HG03175 (cell line): ENCODE data around the gene DDX18.
"Not testable (repeated sequence)": the region's sequence is repeated elsewhere in the genome, so short reads cannot be mapped to it uniquely, and the experiment has no call there.

Experiments used
- ATAC-seq: cut with Tn5 transposase; IDR thresholded peaks from one replicate; pipeline ENCODE4 v1.9.1; 2021; ENCODE audit warnings: mild to moderate bottlenecking, moderate library complexity; ENCODE audit not compliant: unreplicated experiment

DDX18 gene

DNA sequence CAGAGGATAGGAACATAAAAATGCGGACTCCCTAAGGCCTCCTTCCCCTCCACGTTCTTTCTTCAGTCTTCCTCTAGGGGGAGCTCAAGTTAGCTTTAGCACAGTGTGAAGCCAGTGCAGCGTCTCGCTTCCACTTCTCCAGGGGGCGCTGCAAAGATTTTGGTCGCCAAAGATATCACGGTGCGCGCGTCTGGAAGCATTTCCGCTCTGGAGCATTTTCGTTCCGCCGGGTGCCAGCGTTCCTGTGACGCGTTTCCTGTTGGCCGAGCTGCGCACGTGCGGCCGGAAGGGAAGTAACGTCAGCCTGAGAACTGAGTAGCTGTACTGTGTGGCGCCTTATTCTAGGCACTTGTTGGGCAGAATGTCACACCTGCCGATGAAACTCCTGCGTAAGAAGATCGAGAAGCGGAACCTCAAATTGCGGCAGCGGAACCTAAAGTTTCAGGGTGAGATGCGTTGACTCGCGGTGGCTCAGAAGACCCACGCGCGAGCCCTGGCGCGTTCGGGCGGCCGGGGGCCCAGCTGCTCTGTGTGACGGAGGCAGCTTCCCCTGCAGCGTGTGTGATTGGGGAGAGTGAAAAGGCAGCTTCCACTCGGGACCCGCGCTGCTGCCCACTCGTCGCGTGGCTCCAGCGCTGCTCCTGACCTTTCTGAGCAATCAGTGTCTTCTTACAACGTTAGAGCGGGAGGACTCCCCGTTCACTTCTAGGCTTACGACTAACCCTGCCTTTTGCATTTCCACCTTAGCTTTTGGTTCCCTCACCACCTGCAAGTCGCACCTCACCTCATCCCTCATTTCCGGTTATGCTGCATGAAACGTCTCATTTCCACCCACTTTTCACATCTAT lies at the start of gene DDX18:
Gene DDX18 (plus strand): TSS at position 275 of the 848 bp plus-strand sequence. CDS start 87 bp downstream, at position 362.
- peak; percentile 97 for ATAC-seq

DNA sequence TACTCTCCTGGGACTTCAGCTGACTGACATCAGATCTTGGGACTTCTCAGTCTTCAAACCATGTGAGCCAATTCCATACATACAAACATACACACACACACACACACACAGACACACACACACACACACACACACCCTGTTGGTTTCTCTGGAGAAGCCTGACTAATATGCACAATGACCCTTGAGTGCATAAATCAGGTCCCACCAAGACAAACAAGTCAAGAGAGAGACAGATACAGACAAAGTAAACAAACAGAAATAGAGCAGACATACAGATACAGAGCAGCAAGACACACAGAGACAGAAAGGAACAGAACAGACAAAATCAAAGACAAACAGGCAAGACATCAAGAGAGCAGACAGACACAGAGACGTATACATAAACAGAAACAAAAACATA lies 43.8 kb upstream of the DDX18 start:
- ATAC-seq: no peak

DNA sequence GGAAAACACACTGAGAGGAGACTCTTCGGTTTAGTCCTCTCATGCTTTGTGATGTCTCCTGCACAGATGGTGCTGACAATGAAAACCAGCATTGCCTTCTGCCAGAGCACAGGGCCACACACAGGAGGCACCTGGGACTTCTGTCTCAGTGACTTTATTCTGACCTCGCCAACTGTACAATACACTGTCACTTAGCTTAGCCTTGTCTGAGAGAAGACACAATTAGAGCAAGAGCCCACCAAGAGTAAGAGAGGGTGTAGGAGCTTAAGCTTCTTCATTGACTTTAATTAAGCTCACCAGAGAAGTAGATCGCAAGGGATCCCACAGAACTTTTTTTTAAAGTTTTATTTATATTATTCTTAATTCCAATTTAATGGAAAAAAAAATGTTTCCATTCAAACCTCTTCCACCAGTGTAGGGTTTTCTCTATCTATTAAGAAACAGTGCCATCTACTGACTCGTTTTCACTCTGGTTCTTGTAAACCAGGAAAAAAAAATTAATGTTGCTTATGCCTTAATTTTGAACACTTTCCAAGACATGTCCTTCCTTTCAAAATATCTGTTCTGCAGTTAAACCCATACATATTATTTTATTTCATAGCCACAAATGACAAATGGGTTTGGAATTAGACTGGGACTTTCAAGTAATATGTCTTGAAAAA lies 42.4 kb upstream of the DDX18 start:
- no peak for ATAC-seq

DNA sequence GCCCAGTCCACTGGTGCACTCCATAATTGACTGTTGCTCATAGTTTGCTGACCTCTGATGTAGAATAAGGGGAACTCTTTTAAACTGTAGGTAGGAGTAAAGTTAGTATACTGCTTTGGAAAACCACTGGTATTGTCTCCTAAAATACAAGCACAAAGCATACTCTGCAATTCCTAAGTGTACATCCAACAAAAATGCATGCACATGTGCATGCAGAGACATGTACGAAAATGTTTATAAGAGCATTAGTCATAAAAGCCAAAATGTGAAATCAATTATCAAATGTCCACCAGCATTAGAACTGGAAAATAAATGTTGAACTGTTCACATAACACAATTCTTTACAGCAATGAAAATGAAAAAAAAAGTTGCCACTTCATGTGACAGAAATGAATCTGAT lies 39.8 kb upstream of the DDX18 start:
- no peak for ATAC-seq

DNA sequence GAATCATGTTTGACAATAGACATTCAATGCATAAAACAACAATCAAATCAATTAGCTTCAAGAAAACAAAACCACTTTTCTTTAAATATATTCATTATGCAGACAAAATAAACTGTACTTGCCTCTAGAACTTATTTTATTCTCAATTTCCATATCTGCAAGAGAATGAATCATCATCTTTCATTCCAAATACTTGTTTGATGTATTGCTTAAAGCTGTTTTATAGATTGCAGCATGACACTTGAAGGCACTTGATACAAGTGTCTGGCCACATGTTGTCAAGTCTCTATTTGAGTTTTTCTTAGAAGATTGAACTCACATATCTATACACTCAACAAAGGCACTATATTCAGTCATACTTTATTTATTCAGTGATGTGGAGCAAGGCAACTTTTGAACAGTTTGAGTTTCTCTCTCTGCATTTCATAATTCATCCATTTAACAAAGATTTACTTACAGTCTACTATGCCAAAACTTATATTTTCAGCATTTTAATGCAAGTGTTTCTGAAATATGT lies 38.7 kb upstream of the DDX18 start:
- ATAC-seq: no peak

DNA sequence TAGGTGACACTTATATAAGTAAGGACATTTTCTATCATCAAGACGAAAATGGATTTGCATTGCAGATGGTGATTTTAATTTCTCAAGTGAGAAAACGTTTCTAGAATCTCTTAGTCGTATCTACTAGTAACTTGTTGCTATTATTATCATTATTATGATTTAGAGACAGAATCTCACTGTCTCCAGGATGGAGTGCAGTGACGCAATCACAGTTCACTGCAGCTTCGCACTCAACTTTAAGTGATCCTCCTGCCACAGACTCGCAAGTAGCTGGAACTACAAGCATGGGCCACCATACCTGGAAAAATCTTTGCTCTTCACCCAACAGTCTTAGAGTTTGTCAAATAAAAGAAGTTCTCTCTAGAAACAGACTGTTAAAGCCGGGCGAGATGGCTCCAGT lies 37.6 kb upstream of the DDX18 start:
- no peak for ATAC-seq

DNA sequence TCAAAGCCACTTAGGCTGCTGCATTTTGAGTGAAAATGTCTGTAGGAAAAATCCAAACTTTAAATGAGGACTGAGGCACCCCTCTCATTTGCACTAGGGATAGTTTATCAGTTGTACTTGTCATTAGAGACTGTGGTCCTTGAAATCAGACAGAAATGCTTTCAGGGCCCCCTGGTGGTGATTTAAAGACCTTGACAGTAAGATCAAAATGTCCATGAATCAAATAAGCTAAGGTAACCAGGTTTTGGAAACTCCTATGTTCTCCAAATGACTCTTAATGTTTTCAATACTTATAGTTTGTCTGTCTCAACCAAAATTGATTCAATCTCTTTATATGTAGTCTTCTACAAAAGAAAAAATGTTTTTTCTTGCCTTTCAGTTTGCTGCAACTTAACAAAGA lies 28.8 kb upstream of the DDX18 start:
- peak; percentile 74 for ATAC-seq

DNA sequence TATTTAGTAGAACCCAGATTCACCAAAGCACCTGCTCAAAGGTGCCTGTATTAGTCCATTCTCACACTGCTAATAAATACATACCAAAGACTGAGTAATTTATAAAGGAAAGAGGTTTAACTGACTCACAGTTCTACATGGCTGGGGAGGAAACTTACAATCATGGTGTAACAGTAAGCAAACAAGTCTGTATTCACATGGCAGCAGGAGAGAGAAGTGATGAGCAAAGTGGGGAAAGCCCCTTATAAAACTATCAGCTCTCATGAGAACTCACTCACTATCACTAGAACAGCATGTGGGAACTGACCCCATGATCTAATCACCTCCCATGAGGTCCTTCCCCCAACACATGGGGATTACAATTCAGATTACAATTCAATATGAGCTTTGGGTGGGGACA lies 28.0 kb upstream of the DDX18 start:
- no peak for ATAC-seq

DNA sequence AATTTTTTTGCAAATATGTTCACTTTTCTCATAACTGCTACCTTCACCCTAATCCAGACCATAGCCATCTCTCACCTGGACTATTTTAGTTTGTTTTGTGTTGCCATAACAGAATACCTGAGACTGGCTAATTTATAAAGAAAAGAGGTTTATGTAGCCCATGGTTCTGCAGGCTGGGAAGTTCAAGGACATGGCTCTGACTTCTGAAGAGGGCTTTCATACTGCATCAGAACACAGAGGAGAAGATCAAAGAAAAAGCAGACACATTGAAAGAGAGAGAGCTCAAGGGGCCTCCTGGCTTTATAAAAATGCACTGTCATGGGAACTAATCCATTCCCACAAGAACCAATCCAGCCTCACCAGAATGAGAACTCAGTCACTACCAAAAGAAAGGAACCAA lies 25.0 kb upstream of the DDX18 start:
- no peak for ATAC-seq

DNA sequence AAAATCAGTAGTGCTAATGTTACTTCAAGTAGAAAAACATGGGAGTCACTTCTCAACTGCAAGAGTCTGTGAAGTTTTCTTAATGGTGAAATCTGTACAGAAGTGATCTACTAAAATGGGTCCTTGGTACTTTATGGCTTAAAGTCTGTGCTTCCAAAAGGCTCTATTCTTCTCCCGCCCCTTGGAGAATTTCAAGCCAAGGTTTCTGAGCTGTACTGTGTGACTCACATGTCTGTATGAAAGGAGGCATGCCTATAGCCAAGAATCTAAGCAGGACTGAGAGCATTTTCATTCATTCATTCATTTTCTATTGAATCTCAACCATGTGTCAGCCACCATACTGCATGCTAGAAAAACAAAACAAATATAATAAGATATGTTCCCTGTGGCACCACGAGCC lies 19.8 kb upstream of the DDX18 start:
- no peak for ATAC-seq

DNA sequence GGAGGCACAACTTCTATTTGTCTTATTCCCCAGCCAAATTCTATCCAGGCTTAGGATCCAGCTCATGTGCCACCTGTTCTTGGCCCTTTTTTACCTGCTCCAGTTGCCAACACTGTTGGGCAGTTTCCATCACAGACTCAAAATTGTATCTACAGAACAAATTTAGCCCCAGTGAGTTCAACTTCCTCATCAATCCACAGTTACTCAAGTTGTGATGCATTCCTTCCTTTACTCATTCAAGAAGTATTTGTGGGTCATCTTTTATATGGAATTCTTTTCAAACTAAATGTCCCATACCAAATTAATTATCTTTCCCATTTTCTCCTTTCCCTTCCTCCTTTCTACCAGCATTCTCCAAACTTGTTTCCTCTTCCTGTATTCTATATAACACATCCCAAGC lies 12.7 kb upstream of the DDX18 start:
- ATAC-seq: no peak

DNA sequence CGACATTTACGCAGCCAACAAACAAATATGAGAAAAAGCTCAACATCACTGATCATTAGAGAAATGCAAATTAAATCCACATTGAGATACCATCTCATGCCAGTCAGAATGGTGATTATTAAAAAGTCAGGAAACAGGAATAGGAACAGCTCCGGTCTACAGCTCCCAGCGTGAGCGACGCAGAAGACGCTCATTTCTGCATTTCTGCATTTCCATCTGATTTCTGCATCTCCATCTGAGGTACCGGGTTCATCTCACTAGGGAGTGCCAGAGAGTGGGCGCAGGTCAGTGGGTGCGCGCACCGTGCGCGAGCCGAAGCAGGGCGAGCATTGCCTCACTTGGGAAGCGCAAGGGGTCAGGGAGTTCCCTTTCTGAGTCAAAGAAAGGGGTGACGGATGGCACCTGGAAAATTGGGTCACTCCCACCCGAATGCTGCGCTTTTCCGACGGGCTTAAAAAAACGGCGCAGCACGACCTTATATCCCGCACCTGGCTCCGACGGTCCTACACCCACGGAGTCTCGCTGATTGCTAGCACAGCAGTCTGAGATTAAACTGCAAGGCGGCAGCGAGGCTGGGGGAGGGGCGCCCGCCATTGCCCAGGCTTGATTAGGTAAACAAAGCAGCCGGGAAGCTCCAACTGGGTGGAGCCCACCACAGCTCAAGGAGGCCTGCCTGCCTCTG lies 10.7 kb upstream of the DDX18 start:
- ATAC-seq: not testable (repeated sequence)

DNA sequence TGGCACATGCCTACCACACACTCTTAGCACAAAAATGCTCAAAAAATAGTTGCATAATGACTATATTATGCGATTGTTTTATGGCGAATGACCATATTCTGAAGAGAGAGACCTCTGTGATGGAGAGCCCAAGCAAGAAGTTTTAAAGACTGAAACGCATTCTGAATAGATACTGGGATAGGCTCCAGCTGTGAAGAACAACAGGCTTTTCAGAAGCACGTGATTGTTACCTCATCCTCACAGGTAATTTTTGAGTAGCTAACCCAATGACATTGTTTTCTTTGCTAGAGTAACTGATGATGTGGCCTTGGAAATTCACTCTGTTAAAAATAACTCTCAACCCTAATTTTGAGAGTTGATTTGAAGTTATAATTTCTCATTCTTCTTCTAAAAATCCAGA lies 2.0 kb upstream of the DDX18 start:
- no peak for ATAC-seq

DNA sequence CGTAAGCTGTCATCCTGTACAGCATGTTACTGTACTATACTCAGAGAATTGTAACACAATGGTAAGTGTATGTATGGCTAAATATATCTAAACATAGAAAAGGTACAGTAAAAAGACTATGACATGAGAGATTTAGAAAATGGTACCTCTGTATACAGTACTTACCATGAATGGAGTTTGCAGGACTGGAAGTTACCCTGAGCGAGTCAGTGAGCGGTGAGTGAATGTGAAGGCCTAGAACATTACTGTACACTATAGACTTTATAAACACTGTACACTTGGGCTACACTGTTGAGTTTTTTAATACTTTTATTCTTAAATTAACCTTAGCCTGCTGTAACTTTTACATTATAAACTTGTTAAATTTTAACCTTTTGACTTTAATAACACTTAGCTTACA lies 1.5 kb downstream of the DDX18 start:
- no peak for ATAC-seq

DNA sequence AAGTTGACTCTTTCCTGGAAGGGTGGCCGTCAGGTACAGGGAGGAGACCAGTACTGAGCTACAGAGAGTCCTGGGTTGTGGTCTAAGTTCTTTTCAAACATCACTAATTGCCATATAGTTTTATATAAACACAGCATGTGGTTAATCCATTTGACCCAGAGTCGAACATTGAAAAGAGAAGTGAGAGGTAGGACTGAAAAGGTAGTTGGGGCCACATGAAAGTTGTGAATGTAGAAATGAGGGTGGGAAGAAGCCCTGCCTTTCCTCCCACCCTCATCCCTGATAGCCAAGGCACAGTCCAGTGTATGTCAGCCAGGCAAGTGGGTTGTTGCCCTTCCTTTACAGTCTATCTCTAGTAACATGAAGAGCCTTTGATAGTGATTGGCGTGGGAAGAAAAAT lies 4.4 kb downstream of the DDX18 start:
- ATAC-seq: no peak

DNA sequence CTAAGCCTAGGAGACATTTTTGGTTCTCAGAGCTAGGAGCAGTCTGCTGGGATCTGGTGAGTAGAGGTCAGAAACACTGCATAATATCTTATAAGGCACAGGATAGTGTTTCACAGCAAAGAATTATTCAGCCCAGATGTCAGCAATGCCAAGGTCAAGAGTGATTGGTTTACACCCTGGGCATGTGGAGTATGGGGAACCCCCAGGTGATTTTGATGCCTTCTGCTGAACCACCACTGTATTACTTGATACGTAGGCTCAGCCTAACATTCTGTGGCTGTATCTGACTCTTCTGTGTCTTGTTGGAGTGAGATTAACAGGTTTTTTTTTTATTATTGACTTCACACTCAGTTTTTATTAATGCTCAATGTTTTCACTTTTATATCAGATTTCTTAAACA lies 6.0 kb downstream of the DDX18 start:
- no peak for ATAC-seq

DNA sequence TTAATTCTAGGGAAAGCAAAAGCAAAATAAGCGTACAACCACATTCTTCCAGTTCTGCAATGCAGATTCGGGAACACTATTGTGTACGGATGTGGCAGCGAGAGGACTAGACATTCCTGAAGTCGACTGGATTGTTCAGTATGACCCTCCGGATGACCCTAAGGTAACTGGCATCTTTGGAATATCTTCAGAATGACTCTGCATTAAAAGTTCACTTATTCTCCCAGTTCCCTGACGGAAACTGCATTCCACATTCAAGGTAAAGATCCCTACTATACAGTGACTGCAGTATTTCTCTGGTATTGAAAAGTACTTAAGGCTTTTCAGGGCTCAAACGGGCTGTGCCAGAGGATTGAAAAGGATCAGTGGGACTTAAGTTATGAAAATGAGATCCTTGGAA lies 10.9 kb downstream of the DDX18 start:
- ATAC-seq: no peak

DNA sequence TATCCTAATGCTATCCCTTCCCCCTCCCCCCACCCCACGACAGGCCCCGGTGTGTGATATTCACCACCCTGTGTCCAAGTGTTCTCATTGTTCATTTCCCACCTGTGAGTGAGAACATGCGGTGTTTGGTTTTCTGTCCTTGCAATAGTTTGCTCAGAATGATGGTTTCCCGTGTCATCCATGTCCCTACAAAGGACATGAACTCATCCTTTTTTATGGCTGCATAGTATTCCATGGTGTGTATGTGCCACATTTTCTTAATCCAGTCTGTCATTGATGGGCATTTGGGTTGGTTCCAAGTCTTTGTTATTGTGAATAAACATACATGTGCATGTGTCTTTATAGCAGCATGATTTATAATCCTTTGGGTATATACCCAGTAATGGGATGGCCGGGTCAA lies 13.0 kb downstream of the DDX18 start:
- ATAC-seq: not testable (repeated sequence)

DNA sequence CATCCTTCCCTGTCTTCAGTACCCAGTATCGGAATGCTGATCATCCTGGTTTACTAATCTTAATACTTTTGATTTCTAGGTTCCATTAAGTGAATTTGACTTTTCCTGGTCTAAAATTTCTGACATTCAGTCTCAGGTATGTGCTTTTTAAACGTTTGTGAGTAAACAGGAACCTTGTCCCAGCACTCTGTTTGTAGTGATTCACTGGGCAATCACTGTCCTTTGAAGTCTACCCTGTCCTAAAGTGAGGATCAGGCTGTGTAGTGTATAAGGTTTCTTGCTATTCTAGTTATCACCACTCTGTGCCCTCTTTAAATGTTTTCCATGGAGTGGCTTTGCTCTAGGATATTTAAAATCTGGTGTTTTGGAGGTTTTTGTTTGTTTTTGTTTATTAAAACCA lies 14.4 kb downstream of the DDX18 start:
- ATAC-seq: no peak

DNA sequence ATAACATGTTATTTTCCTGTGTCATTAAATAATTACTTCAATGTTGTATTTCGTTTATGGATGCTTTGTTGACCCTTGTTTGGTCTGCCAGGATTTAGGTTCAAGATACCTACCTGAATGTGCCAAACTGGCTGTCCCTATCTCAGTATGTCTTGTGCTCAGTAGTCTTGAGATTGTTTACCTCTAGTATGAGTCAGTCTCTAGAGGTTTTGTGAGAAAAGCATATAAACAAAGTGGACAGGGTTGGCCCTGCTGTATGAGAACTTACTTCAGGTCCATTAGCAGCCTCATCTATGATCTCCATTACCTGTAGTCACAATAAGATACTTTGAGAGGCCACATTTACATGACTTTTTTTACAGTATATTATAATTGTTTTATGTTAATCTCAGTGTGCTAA lies 17.8 kb downstream of the DDX18 start:
- ATAC-seq: no peak

DNA sequence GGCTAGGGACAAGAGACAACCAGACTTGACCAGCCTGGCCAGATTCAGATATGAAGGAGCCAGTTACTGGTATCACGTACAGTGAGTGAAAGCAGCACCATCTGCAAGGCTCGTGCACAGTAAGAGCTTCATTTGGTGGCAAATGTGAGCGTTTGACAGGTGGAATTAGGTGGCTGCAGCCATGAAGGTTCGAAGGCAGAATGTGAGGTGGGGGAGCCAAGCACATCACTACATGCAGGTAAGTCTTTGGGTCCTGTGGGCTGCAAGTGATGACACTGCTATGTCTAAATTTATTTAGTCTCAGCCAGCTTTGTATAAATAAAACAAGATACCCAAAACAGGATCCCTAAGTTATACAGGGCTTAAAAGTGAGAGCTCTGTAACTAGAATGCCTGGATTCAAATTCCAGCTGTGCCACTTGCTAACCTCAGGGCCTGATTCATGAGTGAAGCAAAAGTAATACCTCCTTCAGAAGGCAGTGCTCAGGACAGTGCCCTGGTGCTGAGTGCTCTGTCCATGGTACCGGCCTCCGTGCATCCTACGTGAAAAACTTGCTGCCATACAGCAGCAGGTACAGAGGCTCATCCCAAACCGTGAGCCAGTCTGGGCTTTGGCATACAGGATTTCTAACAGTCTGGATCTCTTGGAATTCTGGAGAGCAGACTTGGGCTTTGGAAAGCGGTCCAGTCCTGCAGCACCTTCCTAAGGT lies 18.6 kb downstream of the DDX18 start:
- ATAC-seq: no peak
